K562 (cell line): Measurements from ENCODE around the gene ABHD8. TPM values are rescaled to one million over a fixed set of nuclear protein-coding genes. Genes with fewer than 3 reads are reported as not detected.
A peak's percentile ranks its signal among the peaks of the same experiment; 100 is the strongest.

ENCODE experiments used
- ARHGAP35 ChIP-seq: fragments of 450-650 bp; IDR thresholded peaks from 2 replicates; pipeline ENCODE4 v1.6.1; 2018; ENCODE audit not compliant: partially characterized antibody
- BRD9 ChIP-seq: fragments of 450-650 bp; IDR thresholded peaks from 2 replicates; pipeline ENCODE4 v1.6.1; 2018; ENCODE audit warnings: low read depth; ENCODE audit not compliant: partially characterized antibody
- C11orf30 ChIP-seq: fragments of 450-650 bp; IDR thresholded peaks from 2 replicates; pipeline ENCODE4 v1.6.1; 2016; ENCODE audit warnings: low read depth, mild to moderate bottlenecking
- E2F1 ChIP-seq: sonication (generic); formaldehyde crosslinking; IDR thresholded peaks from 2 replicates; pipeline ENCODE4 v1.8.1; 2023; ENCODE audit warnings: mild to moderate bottlenecking, missing genetic modification reagents, moderate library complexity
- E2F5 ChIP-seq: sonication (generic); formaldehyde crosslinking; IDR thresholded peaks from 2 replicates; pipeline ENCODE4 v1.8.0; 2022; ENCODE audit warnings: mild to moderate bottlenecking, missing genetic modification reagents
- GATA2 ChIP-seq: sonication (generic); formaldehyde crosslinking; IDR thresholded peaks from 2 replicates; pipeline ENCODE4 v1.4.0; 2020; ENCODE audit warnings: mild to moderate bottlenecking, missing genetic modification reagents
- HDAC1 ChIP-seq, 2 experiments: fragments of 450-650 bp; IDR thresholded peaks; 2 replicates each; pipeline ENCODE4 v1.6.1; 2016 to 2017; ENCODE audit warnings: inconsistent platforms in 1 of 2, mild to moderate bottlenecking in 1 of 2, moderate library complexity in 1 of 2
- HDAC3 ChIP-seq: fragments of 450-650 bp; IDR thresholded peaks from 2 replicates; pipeline ENCODE4 v1.6.1; 2018; ENCODE audit warnings: borderline replicate concordance, mild to moderate bottlenecking, moderate library complexity; ENCODE audit not compliant: partially characterized antibody
- HNRNPK ChIP-seq: fragments of 200-400 bp; formaldehyde crosslinking; IDR thresholded peaks from one replicate; pipeline ENCODE4 v1.6.1; 2018; ENCODE audit warnings: mild to moderate bottlenecking, low read depth, low read length; ENCODE audit not compliant: poor library complexity, severe bottlenecking
- MYNN ChIP-seq, 2 experiments: sonication (generic); formaldehyde crosslinking in 1 of 2; IDR thresholded peaks; 2 replicates each; pipeline versions ENCODE4 v1.5.0 to v1.6.1; 2016 to 2020; ENCODE audit warnings: antibody characterized with exemption in 1 of 2, missing genetic modification reagents in 1 of 2
- NCOA6 ChIP-seq: fragments of 450-650 bp; IDR thresholded peaks from 2 replicates; pipeline ENCODE4 v1.6.1; 2017; ENCODE audit warnings: mild to moderate bottlenecking
- NFATC3 ChIP-seq: fragments of 450-650 bp; IDR thresholded peaks from 2 replicates; pipeline ENCODE4 v1.6.1; 2017; ENCODE audit warnings: mild to moderate bottlenecking
- NFIX ChIP-seq: fragments of 250-450 bp; sonication (Bioruptor Pico); IDR thresholded peaks from 2 replicates; pipeline ENCODE4 v1.4.0; 2020; ENCODE audit warnings: low read depth, mild to moderate bottlenecking, moderate library complexity
- RUNX1 ChIP-seq: sonication (generic); IDR thresholded peaks from 2 replicates; pipeline ENCODE4 v1.6.1; 2016; ENCODE audit warnings: antibody characterized with exemption, low read depth
- SMAD1 ChIP-seq: fragments of 150-350 bp; IDR thresholded peaks from 2 replicates; pipeline ENCODE4 v1.6.1; 2014; ENCODE audit warnings: low read length, low read depth; ENCODE audit not compliant: partially characterized antibody
- SMARCA4 ChIP-seq: fragments of 450-650 bp; IDR thresholded peaks from 2 replicates; pipeline ENCODE4 v1.6.1; 2016
- ZHX1 ChIP-seq: fragments of 150-350 bp; conservative IDR thresholded peaks from 2 replicates; pipeline ENCODE4 v1.6.1; 2014; ENCODE audit warnings: low read length
- ZNF583 ChIP-seq: fragments of 250-450 bp; sonication (Bioruptor Pico); IDR thresholded peaks from 2 replicates; pipeline ENCODE4 v1.4.0; 2020
- ZNF592 ChIP-seq: fragments of 450-650 bp; IDR thresholded peaks from 2 replicates; pipeline ENCODE4 v1.6.1; 2017; ENCODE audit warnings: antibody characterized with exemption, mild to moderate bottlenecking
- ZNF644 ChIP-seq: fragments of 200-800 bp; sonication (Bioruptor generic); IDR thresholded peaks from 2 replicates; pipeline ENCODE4 v1.6.1; 2016; ENCODE audit warnings: low read depth, missing genetic modification characterization, missing compliant biosample characterization
- polyA plus RNA-seq, 8 experiments: library from polyadenylated mRNA; depleted of rRNA in 4 of 8; stranded (reverse) in 5 of 8; unstranded in 3 of 8; fragments of >200 nt; fragmentation: Nextera tagmentation in 2 of 8; fragmentation: Illumina TruSeq in 1 of 8; extraction: Ambion mirVana in 2 of 8; extraction: Trizol in 1 of 8; gene quantifications; 2 replicates each; pipeline versions ENCODE4 v1.2.1 to v1.2.3, GENCODE V29; 2011 to 2014; ENCODE audit warnings: inconsistent platforms in 1 of 8, missing spikeins in 1 of 8
- total RNA-seq, 7 experiments: library from RNA; depleted of rRNA in 6 of 7; stranded (reverse); fragments of >200 nt in 6 of 7; fragmentation: Illumina TruSeq in 2 of 7; extraction: Trizol in 2 of 7; gene quantifications; 2 replicates each; pipeline versions ENCODE4 v1.2.1 to v1.2.3, GENCODE V29; 2011 to 2021; ENCODE audit warnings: low replicate concordance in 1 of 7

Gene ABHD8
- total and polyA plus RNA-seq, 9 of the 15 experiments (the other 6 are each of a cell fraction or from before 2014, with no cell fraction given): 0.04 to 6.6 (median 2.0) TPM; not detected in 1

- TF ChIP-seq E2F5 (CRISPR knock-in tag) (no peak), GATA2 (CRISPR knock-in tag) (no peak), NFATC3 (no peak), HNRNPK (no peak), E2F1 (CRISPR knock-in tag) (no peak), NFIX (no peak), MYNN (IDR thresholded peaks at IDR 0.05) (0 out of 2 replicates have a peak, but pooled peaks have one; percentile 37), MYNN (CRISPR knock-in tag; IDR thresholded peaks at IDR 0.05) (no peak), ZNF644 (tag) (no peak), HDAC1 (IDR thresholded peaks at IDR 0.05) (peak; percentile 63 to 72; a peak in 3 of 4 replicates), ZNF592 (no peak), BRD9 (peak; percentile 64), HDAC3 (no peak), ZHX1 (no peak; the same call in 1 of the 2 replicates), SMARCA4 (peak; percentile 74), RUNX1 (no peak; the same call in 1 of the 2 replicates), C11orf30 (no peak), ZNF583 (CRISPR knock-in tag) (0 out of 2 replicates have a peak, but pooled peaks have one; percentile 60), NCOA6 (no peak), SMAD1 (no peak), ARHGAP35 (no peak)
Measured at GRCh38 chr19:17333611-17334413, 30.6 kb upstream of the ABHD8 start (continued).
